A673 (cell line): ENCODE measurements around the gene CTNNA3. TPM values are rescaled to one million over a fixed set of nuclear protein-coding genes. Genes with fewer than 3 reads are reported as not detected.

ENCODE experiments used
- BruUV-seq: library from RNA; stranded (reverse); fragments of 400-500 nt; replicated peaks from 2 replicates; lab custom pipeline; 2021; lab: Mats Ljungman, UMichigan
- CTCF ChIA-PET: fragments of 300-600 bp; sonication (Branson Sonifier 250); formaldehyde crosslinking; loops from one replicate; lab custom pipeline; 2022; ENCODE audit warnings: antibody characterized with exemption; lab: Charles Lee
- POLR2A ChIA-PET: fragments of 300-600 bp; sonication (Branson Sonifier 250); formaldehyde crosslinking; loops from one replicate; lab custom pipeline; 2022; ENCODE audit warnings: antibody characterized with exemption; ENCODE audit not compliant: low non-redundant PET; lab: Charles Lee
- DNase-seq: peaks from one replicate; pipeline ENCODE4 v3.0.0-alpha.2; 2015; ENCODE audit warnings: low spot score
- H3K27ac ChIP-seq: fragments of 200-600 bp; sonication (generic); 2 replicates; pipeline ENCODE4 v1.5.1; 2016; ENCODE audit warnings: mixed run types, low read depth, mild to moderate bottlenecking, mixed read lengths, antibody characterized with exemption, low read length; ENCODE audit not compliant: poor library complexity, severe bottlenecking
- H3K27me3 ChIP-seq: fragments of 200-600 bp; sonication (generic); replicated peaks from 2 replicates; pipeline ENCODE4 v1.6.1; 2017; ENCODE audit warnings: mixed run types, low read depth, mild to moderate bottlenecking, mixed read lengths, antibody characterized with exemption, low read length; ENCODE audit not compliant: insufficient read depth, poor library complexity
- H3K36me3 ChIP-seq: fragments of 200-600 bp; sonication (generic); 2 replicates; pipeline ENCODE4 v1.6.1; 2016; ENCODE audit warnings: mixed run types, mild to moderate bottlenecking, mixed read lengths, antibody characterized with exemption, low read length; ENCODE audit not compliant: insufficient read depth, poor library complexity, severe bottlenecking
- H3K4me1 ChIP-seq: fragments of 200-600 bp; sonication (generic); 2 replicates; pipeline ENCODE4 v1.6.1; 2017; ENCODE audit warnings: mixed run types, mild to moderate bottlenecking, mixed read lengths, antibody characterized with exemption, low read length; ENCODE audit not compliant: insufficient read depth, poor library complexity, severe bottlenecking
- H3K4me3 ChIP-seq: fragments of 200-600 bp; sonication (generic); 2 replicates; pipeline ENCODE4 v1.5.1; 2016; ENCODE audit warnings: low read depth, mixed run types, mild to moderate bottlenecking, mixed read lengths, low read length; ENCODE audit not compliant: poor library complexity, severe bottlenecking
- H3K9me3 ChIP-seq: fragments of 200-600 bp; sonication (generic); 2 replicates; pipeline ENCODE4 v1.6.1; 2016; ENCODE audit warnings: mixed run types, low read depth, mild to moderate bottlenecking, mixed read lengths, antibody characterized with exemption, low read length; ENCODE audit not compliant: poor library complexity, severe bottlenecking
- CTCF ChIP-seq: fragments of 300-800, 200-600 bp; sonication (generic); conservative IDR thresholded peaks from 2 replicates; pipeline ENCODE4 v1.5.1; 2017; ENCODE audit warnings: low read depth, mild to moderate bottlenecking, antibody characterized with exemption, low read length, moderate library complexity, mixed read lengths
- EZH2 ChIP-seq: fragments of 200-600 bp; sonication (generic); IDR thresholded peaks from 2 replicates; pipeline ENCODE4 v1.6.1; 2017; ENCODE audit warnings: borderline replicate concordance, low read depth, mild to moderate bottlenecking, mixed read lengths, antibody characterized with exemption, low read length; ENCODE audit not compliant: poor library complexity, severe bottlenecking
- intact Hi-C: fragments of 100-400 bp; cut with micrococcal nuclease; formaldehyde crosslinking; loops from one replicate; pipeline ENCODE4 v1.10.0; 2022; ENCODE audit not compliant: unreplicated experiment
- total RNA-seq: library from RNA; stranded (reverse); gene quantifications from 2 replicates; pipeline ENCODE4 v1.2.3, GENCODE V29; 2021

Gene CTNNA3
- total RNA-seq, 1 experiment from 2014 or later = not detected

GRCh38 chr10:66301078-66301477 lies 1394.9 kb downstream of the CTNNA3 start:
- H3K4me3 ChIP-seq = no peak overlapping the region
- no peak overlapping the region for H3K27ac ChIP-seq
- no peak for TF ChIP-seq EZH2
- no peak for TF ChIP-seq CTCF
- H3K36me3 ChIP-seq = no peaks in the 10 kb centered on the region
- ChIA-PET CTCF (no interaction called here), POLR2A (no interaction called here)
- no peaks in the 10 kb centered on the region for H3K9me3 ChIP-seq
- DNase-seq = no peak
- intact Hi-C loops = no loop called here
- BruUV-seq = no TSS peak
- no peaks in the 10 kb centered on the region for H3K4me1 ChIP-seq
- H3K27me3 ChIP-seq = no peaks in the 10 kb centered on the region

GRCh38 chr10:66295602-66296001 lies 1400.4 kb downstream of the CTNNA3 start:
- no TSS peak for BruUV-seq
- Histone ChIP-seq H3K4me1 (no peaks in the 10 kb centered on the region), H3K4me3 (no peak overlapping the region)

GRCh38 chr10:66294538-66294937 lies 1401.5 kb downstream of the CTNNA3 start:
- Histone ChIP-seq H3K27me3 (no peaks in the 10 kb centered on the region), H3K9me3 (no peaks in the 10 kb centered on the region), H3K4me1 (no peaks in the 10 kb centered on the region), H3K4me3 (no peak overlapping the region), H3K36me3 (no peaks in the 10 kb centered on the region), H3K27ac (no peak overlapping the region)
- ChIA-PET POLR2A (no interaction called here), CTCF (no interaction called here)
- TF ChIP-seq EZH2 (no peak), CTCF (no peak)
- DNase-seq = no peak
- intact Hi-C loops = no loop called here
- no TSS peak for BruUV-seq

More at GRCh38 chr10:66295602-66296001, 1400.4 kb downstream of the CTNNA3 start:
- Histone ChIP-seq H3K27ac (no peak overlapping the region), H3K27me3 (no peaks in the 10 kb centered on the region), H3K36me3 (no peaks in the 10 kb centered on the region), H3K9me3 (no peaks in the 10 kb centered on the region)
- intact Hi-C loops = no loop called here
- POLR2A ChIA-PET = no interaction called here
- CTCF ChIA-PET = no interaction called here
- no peak for DNase-seq
- TF ChIP-seq CTCF (no peak), EZH2 (no peak)
